DOHH2 (cell line): ENCODE data around the gene CD28.

Experiments
- EZH2phosphoT487 ChIP-seq: fragments of 200-600 bp; sonication (generic); IDR thresholded peaks from 2 replicates; pipeline ENCODE4 v1.6.1; 2017; ENCODE audit warnings: borderline replicate concordance, mild to moderate bottlenecking, antibody characterized with exemption, low read length, moderate library complexity, mixed read lengths
- TF ChIP-seq, protein P1 (sequence below): fragments of 200-600 bp; sonication (generic); IDR thresholded peaks from one replicate; pipeline ENCODE4 v1.5.1; 2014; ENCODE audit warnings: antibody characterized with exemption, mild to moderate bottlenecking, low read depth, low read length; ENCODE audit not compliant: poor library complexity, severe bottlenecking

- TF ChIP-seq, protein P1, sequence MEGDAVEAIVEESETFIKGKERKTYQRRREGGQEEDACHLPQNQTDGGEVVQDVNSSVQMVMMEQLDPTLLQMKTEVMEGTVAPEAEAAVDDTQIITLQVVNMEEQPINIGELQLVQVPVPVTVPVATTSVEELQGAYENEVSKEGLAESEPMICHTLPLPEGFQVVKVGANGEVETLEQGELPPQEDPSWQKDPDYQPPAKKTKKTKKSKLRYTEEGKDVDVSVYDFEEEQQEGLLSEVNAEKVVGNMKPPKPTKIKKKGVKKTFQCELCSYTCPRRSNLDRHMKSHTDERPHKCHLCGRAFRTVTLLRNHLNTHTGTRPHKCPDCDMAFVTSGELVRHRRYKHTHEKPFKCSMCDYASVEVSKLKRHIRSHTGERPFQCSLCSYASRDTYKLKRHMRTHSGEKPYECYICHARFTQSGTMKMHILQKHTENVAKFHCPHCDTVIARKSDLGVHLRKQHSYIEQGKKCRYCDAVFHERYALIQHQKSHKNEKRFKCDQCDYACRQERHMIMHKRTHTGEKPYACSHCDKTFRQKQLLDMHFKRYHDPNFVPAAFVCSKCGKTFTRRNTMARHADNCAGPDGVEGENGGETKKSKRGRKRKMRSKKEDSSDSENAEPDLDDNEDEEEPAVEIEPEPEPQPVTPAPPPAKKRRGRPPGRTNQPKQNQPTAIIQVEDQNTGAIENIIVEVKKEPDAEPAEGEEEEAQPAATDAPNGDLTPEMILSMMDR: no peak
- TF ChIP-seq EZH2phosphoT487: no peak
Observed at GRCh38 chr2:203687165-203687564, 19.3 kb upstream of the CD28 start.
